Sigmoid colon (tissue), 7 donors: Measurements from ENCODE around the gene SNX5. TPM values are rescaled to one million over a fixed set of nuclear protein-coding genes. Genes with fewer than 3 reads are reported as not detected.

Experiments
- DNase-seq: peaks from one replicate; pipeline ENCODE4 v3.0.0-alpha.2; 2019
- H3K27ac ChIP-seq, 4 donors: fragments of 200-600 bp; sonication (generic); one replicate each; pipeline ENCODE4 v1.5.1; 2016 to 2019; ENCODE audit warnings: mild to moderate bottlenecking in 1 of 4
- H3K27me3 ChIP-seq, 3 donors: fragments of 200-600 bp; sonication (generic); one replicate each; pipeline ENCODE4 v1.5.1; 2019; ENCODE audit warnings: mild to moderate bottlenecking in 1 of 3
- H3K36me3 ChIP-seq, 4 donors: fragments of 200-600 bp; sonication (generic); one replicate each; pipeline ENCODE4 v1.5.1; 2016 to 2019
- H3K4me1 ChIP-seq, 4 donors: fragments of 200-600 bp; sonication (generic); one replicate each; pipeline ENCODE4 v1.5.1; 2017 to 2019
- H3K4me3 ChIP-seq, 4 donors: fragments of 200-600 bp; sonication (generic); one replicate each; pipeline ENCODE4 v1.5.1; 2017 to 2019; ENCODE audit warnings: mild to moderate bottlenecking in 2 of 4, moderate library complexity in 1 of 4
- H3K9me3 ChIP-seq, 4 donors: fragments of 200-600 bp in 3 of 4; sonication (generic) in 3 of 4; one replicate each; pipeline versions ENCODE4 v1.5.1 to v1.6.1; 2013 to 2019
- CTCF ChIP-seq, 4 experiments: fragments of 450-650 bp in 3 of 4; fragments of 200-600 bp in 1 of 4; IDR thresholded peaks; one replicate each; pipeline ENCODE4 v1.5.1; 2016 to 2019; ENCODE audit warnings: antibody characterized with exemption in 4 of 4, mild to moderate bottlenecking in 3 of 4, moderate library complexity in 2 of 4
- EP300 ChIP-seq, 4 donors: sonication (generic); formaldehyde crosslinking; IDR thresholded peaks; one replicate each; pipeline ENCODE4 v1.6.1; 2017; ENCODE audit warnings: antibody characterized with exemption in 4 of 4
- POLR2A ChIP-seq, 2 donors: fragments of 450-650 bp; IDR thresholded peaks; one replicate each; pipeline ENCODE4 v1.6.1; 2016; ENCODE audit warnings: antibody characterized with exemption in 2 of 2, mild to moderate bottlenecking in 2 of 2, moderate library complexity in 2 of 2
- POLR2AphosphoS5 ChIP-seq, 4 donors: sonication (generic); formaldehyde crosslinking; IDR thresholded peaks; one replicate each; pipeline ENCODE4 v1.6.1; 2017; ENCODE audit warnings: antibody characterized with exemption in 4 of 4
- WGBS, 2 donors: extraction: QIAGEN DNeasy Blood & Tissue Kit; methylation state at CpG; one replicate each; pipeline ENCODE4 v1.1.7; 2013; 5-methylcytosine and 5-hydroxymethylcytosine counted together
- intact Hi-C: fragments of 100-400 bp; cut with DNase I; formaldehyde crosslinking; loops from one replicate; pipeline ENCODE4 v1.15.1; 2023
- polyA plus RNA-seq, 3 donors: library from polyadenylated mRNA; stranded (reverse); fragments of 200-250 nt; gene quantifications; one replicate each; pipeline ENCODE4 v1.2.3, GENCODE V29; 2013
- total RNA-seq, 4 donors: library from RNA; depleted of rRNA; stranded (reverse); fragments of >200 nt; gene quantifications; one replicate each; pipeline ENCODE4 v1.1.0, GENCODE V29; 2016
- donor health status: healthy with polysubstance abuse.
- donor health status: Bipolar disorder and iron deficiency.
- donor health status: healthy.

Gene SNX5
- total and polyA plus RNA-seq, 7 donors = 69.0 to 98.5 (median 79.5) TPM

DNA sequence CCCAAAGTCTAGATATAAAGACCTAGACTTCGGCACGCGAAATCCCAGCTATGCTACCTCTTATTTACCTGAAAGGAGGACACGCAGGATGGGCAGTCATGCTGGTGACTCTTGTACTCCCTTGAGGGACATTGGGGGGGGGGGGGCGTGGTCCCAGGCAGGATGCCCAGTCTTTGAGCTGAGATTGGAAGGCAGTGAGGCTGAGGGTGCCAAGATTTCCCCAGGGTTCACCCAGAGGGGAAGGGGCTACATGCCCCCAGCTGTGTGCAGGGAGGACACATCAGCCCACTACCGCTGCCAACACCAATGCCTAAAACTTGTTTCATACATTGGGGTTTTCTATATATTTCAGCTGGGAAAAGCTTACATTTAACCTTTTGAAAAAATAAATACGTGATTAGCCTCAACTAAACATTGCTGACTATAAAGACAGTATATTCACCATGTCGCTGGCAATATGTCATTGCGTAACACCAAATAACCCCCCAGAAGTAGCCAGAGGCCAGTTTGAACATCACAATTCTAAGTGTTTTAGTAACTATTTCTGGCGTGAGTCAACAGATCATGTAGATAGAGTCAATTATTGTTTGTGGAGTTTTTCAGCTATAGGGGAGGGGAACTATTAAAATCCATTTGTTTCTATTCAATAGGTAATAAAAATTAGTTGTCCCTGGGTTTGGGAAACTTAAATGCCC lies 21.8 kb upstream of the SNX5 start:
- intact Hi-C loops = loop anchor here (10.0 kb wide), 1 partner anchor 486 kb away; no protein-coding TSS in a partner anchor
- Histone ChIP-seq H3K9me3 (no peaks in the 10 kb centered on the region), H3K27me3 (no peaks in the 10 kb centered on the region), H3K27ac (no peak overlapping the region), H3K36me3 (peaks cover 0 to 18% (median 0%) of the 10 kb centered on the region in 4 donors), H3K4me1 (no peaks in the 10 kb centered on the region), H3K4me3 (no peak overlapping the region)
- 61 to 84% methylated on average over 10 of the region's 10 CpGs for WGBS, 2 donors
- DNase-seq = no peak
- TF ChIP-seq CTCF (IDR thresholded peaks at IDR 0.05) = no peak
- TF ChIP-seq POLR2AphosphoS5 (IDR thresholded peaks at IDR 0.05) = no peak

DNA sequence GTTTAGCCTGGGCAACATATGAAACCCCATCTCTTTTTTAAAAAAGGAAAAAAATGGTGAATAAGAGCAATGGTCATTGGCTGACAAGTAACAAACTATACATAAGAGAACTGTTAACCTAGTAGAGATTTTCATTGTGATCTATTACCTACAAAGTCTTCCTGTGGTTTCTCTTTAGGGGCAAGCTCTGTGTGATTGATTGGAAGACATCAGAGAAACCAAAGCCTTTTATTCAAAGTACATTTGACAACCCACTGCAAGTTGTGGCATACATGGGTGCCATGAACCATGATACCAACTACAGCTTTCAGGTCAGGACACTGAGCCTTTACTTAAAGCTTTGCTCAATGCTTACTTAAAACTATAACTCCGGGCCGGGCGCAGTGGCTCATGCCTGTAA lies 19.4 kb upstream of the SNX5 start:
- no peak overlapping the region for H3K4me3 ChIP-seq
- H3K27me3 ChIP-seq = no peaks in the 10 kb centered on the region
- H3K4me1 ChIP-seq = no peaks in the 10 kb centered on the region
- no peak for TF ChIP-seq POLR2AphosphoS5 (IDR thresholded peaks at IDR 0.05)
- TF ChIP-seq CTCF (IDR thresholded peaks at IDR 0.05) = no peak
- TF ChIP-seq POLR2A (IDR thresholded peaks at IDR 0.05) = no peak
- TF ChIP-seq EP300 (IDR thresholded peaks at IDR 0.05) = no peak
- intact Hi-C loops = no loop called here
- WGBS, 2 donors = 80 to 94% methylated on average over 3 of the region's 3 CpGs
- peaks cover 0 to 18% (median 0%) of the 10 kb centered on the region in 4 donors for H3K36me3 ChIP-seq
- H3K27ac ChIP-seq = no peak overlapping the region
- no peaks in the 10 kb centered on the region for H3K9me3 ChIP-seq
- DNase-seq = no peak

GRCh38 chr20:17985388-17986018 lies 16.9 kb upstream of the SNX5 start:
- DNase-seq = no peak
- Histone ChIP-seq H3K36me3 (peaks cover 0 to 14% (median 0%) of the 10 kb centered on the region in 4 donors), H3K27ac (no peak overlapping the region), H3K27me3 (no peaks in the 10 kb centered on the region), H3K9me3 (no peaks in the 10 kb centered on the region), H3K4me1 (no peaks in the 10 kb centered on the region), H3K4me3 (no peak overlapping the region)
- TF ChIP-seq CTCF (IDR thresholded peaks at IDR 0.05) = no peak
- TF ChIP-seq POLR2AphosphoS5 (IDR thresholded peaks at IDR 0.05) = no peak
- TF ChIP-seq EP300 (IDR thresholded peaks at IDR 0.05) = no peak
- TF ChIP-seq POLR2A (IDR thresholded peaks at IDR 0.05) = no peak
- 34 to 78% methylated on average over 7 of the region's 7 CpGs for WGBS, 2 donors
- intact Hi-C loops = no loop called here

- no peak for DNase-seq
- 91 to 95% methylated on average over 6 of the region's 6 CpGs for WGBS, 2 donors
- Histone ChIP-seq H3K27ac (no peak overlapping the region), H3K27me3 (no peaks in the 10 kb centered on the region), H3K9me3 (no peaks in the 10 kb centered on the region), H3K4me3 (no peak overlapping the region), H3K36me3 (peaks cover 0 to 17% (median 0%) of the 10 kb centered on the region in 4 donors), H3K4me1 (peaks cover 0 to 24% (median 18%) of the 10 kb centered on the region in 4 donors)
- TF ChIP-seq EP300 (IDR thresholded peaks at IDR 0.05) (no peak), POLR2AphosphoS5 (IDR thresholded peaks at IDR 0.05) (no peak), POLR2A (IDR thresholded peaks at IDR 0.05) (no peak), CTCF (IDR thresholded peaks at IDR 0.05) (no peak)
- intact Hi-C loops = no loop called here
Observed at GRCh38 chr20:17976305-17976704, 7.7 kb upstream of the SNX5 start.
